GM18861 (cell line): ENCODE data around the gene SLC16A4.
"Not testable (repeated sequence)": the region's sequence is repeated elsewhere in the genome, so short reads cannot be mapped to it uniquely, and the experiment has no call there.

Source experiments
- ATAC-seq: cut with Tn5 transposase; IDR thresholded peaks from one replicate; pipeline ENCODE4 v1.9.1; 2021; ENCODE audit not compliant: unreplicated experiment

The SLC16A4 gene

DNA sequence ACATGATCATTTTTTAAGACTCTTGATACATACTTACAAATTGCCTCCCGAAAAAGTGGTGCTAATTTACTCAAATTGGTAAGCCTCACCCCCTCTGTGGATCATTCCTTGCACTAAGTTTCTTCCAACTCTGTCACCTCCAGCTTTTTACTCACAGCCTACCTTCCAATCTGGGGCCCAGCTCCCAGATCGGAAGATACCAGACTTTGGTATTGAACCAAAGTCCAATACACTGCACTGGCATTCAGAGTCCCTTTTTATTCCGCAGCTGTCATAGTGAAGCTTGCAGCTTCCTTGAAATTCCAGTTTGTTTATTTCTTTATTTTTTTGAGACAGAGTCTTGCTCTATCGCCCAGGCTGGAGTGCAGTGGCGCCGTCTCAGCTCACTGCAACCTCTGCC lies 18.5 kb upstream of the SLC16A4 start:
- ATAC-seq, result no peak

DNA sequence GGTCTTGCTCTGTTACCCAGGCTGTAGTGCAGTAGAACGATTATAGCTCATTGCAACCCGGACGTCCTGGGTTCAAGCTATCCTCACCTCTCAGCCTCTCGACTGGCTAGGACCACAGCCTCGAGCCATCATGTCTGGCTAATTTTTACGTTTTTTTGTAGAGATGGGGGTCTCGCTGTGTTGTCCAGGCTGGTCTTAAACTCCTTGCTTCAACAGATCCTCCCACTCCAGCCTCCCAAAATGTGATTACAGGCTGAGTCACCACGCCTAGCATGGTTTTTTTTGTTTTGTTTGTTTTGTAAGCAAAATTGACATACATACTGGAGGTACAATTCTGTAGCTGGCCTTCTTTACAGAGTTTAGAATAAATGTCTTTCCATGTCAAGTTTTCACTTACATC lies 17.7 kb upstream of the SLC16A4 start:
- ATAC-seq, result no peak

DNA sequence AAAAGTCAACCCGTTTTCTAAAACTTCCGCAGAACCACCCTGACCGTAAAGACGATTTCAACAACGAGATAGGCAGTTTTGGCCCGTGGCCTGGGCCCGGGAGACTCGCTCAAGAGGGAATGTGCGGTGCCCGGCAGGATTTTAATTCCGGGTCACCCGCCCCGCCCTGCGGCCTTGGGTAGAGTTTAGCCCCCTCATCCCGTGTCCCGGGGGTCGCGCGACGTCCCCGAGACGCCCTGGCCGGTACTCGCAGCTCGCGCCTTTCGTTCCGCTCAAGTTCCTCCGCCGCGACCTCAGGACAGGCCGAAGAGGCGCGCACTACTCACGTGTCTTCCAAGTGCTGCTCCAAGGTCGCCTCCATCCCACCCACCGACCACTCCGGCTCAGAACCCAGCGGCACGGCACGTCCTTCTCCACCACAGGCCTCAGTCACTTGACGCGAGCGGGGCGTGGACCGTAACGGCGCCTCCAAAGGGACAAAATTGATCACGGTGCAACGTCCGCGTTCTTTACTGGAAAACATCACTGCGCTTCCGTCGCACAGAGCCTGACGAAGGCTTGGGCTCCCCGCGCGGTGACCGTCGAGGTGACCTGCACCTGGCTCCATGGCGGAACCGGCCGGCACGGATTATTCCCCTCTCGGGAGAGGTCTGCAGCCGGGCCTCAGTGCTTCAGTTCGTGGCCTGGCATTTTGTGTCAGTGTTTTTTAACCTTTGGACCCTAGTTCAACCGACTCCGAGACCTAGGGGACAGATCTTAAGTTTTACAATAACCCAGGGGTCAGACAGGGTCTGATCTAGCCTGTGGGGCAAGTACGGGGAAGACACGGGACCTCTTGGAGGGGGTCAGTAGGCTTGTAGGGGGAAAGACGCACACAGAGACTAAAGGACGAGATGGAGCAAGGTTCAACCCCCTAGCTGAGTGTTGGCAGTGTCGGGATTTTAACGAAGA lies 16.7 kb upstream of the SLC16A4 start, which contains the start of gene LAMTOR5:
LAMTOR5 (minus strand) TSS at position 435 of the 951 bp plus-strand sequence; CDS start at position 361, 74 bp downstream.
- peak; percentile 84 for ATAC-seq

DNA sequence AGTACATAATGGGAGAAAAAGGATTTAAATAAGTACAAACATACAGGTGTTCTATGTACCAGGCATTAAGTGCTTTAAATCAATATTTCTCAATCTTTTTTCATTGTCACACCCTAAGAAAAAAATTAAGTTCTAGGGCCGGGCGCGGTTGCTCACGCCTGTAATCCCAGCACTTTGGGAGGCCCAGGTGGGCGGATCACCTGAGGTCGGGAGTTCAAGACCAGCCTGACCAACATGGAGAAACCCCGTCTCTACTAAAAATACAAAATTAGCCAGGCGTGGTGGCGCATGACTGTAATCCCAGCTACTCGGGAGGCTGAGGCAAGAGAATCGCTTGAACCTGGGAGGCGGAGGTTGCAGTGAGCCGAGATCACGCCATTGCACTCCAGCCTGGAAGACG lies 15.6 kb upstream of the SLC16A4 start:
- not testable (repeated sequence) for ATAC-seq

GRCh38 chr1:110404401-110404800 lies 13.6 kb upstream of the SLC16A4 start:
- ATAC-seq, result no peak

DNA sequence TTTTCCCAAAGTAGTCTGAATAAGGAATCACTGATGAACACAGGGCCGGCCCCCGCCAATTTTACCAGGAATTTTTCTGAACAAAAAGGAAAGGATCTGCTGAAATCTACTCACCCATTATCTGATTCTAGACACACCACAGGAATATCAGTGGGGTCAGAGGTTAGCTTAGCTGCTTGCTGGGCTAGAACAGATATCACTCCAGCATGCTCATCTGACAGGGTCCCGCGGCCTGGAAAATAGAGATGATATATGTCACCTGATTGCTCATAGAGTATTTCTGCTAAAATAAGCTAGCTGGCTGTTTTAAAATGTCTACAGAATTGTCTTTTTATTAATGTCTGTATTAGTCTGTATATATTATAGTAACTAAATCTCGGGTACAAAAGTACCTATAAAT lies 13.0 kb upstream of the SLC16A4 start:
- no peak for ATAC-seq

GRCh38 chr1:110396259-110396958 lies 5.6 kb upstream of the SLC16A4 start:
- not testable (repeated sequence) for ATAC-seq

DNA sequence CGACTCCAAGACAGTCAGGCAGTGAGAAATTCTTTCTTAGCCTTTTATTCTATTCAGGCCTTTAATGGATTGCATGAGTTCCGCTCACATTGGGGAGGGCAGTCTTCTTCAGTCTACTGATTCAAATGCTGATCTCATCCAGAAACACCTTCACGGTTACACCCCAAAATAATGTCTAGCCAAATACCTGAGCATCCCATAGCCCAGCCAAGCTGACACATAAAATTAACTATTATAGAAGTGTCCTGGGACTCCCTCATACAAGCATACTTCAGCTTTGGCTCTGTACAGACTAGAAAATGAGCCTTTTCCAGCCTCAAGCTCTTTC lies 3.6 kb upstream of the SLC16A4 start:
- ATAC-seq, result no peak

DNA sequence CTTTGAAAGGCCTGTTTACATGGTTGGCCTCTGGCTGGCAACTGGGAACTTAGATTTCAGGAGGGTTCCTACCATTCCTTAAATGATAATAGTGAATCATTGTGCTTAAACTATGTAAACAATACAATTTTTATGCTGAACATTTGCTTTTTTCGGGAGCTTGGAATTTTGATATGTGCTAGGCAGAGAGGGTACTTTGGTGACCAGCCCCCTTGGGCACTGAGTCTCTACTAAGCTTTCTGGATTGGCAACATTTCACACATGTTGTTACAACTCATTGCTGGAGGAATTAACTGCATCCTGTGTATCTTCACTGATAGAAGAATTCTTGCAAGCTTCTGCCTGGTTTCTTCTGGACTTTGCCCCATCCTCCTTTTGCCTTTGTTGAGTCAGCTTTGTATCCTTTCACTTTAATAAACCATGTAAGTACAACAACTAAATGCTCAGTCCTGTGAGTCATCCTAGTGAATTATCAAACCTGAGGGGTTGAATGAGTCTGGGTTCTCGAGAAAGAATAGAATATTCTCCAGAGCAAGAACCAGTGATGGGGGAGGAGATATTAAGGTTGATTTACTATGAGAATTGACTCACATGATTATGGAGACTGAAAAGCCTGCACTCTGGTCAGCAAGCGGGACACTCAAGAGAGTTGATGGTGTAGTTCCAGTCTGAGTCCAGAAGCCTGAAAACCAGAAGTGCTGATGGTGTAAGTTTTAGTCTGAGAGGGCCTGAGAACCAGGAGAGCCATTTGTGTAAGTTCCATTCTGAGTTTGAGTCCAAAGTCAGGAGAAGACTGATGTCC lies 3.1 kb upstream of the SLC16A4 start:
- no peak for ATAC-seq

- ATAC-seq, result no peak
These were observed 2.5 kb upstream of the SLC16A4 start for GRCh38 chr1:110393286-110393685.

DNA sequence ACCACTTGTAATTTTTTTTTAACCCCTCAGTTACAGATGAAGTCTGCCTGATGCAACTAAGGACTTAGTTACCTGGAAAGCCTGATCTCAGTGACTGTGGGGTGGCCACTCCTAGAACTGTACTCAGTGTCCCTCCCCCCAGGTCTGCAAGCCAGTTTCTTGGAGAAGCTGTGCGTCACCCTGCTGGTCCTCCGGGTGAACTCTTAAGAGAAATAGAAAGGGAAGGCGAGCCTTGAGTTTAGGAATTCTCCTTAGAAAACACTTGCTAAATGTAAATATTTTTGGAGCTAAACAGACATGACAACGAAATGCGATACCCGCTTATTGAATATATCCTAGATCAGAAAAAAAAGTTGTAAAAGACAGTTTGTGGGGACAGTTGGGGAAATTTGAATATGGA lies 730 bp downstream of the SLC16A4 start:
- ATAC-seq, result no peak

DNA sequence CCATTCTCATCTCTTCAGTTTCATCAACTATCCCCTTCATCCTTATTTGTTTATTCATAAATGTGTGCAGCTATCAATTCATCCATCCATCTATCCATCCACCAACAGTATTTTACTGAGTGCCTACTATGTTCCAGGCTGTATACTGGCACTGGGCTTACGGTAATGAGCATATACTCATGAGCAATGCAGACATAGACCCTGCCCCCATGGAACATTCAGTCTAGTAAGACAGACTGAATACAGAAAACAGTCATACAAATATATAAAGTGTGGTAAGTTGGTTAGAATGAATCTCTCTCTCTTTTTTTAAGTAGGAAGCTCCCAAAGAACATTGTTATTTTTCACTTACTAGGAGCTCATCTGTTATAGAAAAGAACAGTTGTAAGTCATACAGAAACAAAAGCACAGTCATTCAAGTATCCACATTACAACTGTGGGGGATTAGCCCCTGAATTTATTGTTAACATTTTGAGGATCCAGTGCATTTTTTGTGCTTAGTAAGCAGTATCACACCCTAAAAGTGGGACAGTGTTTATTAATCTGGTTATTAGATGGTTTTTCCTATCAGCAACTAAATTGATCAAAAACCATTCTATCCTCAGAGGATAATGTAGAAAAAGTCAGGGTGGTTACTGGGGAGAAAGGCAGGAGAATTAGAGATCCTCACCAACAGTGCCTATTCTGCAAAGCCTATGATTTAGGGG lies 3.6 kb downstream of the SLC16A4 start:
- no peak for ATAC-seq

DNA sequence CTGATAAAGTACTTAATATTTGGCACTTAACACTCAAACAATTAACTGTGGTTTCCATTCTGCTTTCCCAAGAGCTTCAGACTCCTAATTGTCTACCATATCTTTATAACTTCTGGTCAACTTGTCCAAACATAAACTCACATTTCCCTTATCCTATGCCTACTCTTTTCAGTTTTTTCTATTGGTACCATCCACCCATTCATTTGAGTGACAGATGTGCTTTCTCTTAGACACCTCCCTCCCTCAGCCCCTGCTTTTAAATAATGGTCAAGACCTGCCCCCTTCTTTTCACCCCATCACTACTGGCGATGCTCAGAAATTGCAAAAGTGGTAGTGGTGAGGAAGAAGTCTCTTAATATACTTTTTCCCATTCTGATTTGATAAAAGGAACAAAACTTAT lies 5.5 kb downstream of the SLC16A4 start:
- no peak for ATAC-seq

- peak; percentile 66 for ATAC-seq
These were observed 6.1 kb downstream of the SLC16A4 start for GRCh38 chr1:110384581-110385321.

GRCh38 chr1:110383251-110383990 lies 7.4 kb downstream of the SLC16A4 start:
- no peak for ATAC-seq

DNA sequence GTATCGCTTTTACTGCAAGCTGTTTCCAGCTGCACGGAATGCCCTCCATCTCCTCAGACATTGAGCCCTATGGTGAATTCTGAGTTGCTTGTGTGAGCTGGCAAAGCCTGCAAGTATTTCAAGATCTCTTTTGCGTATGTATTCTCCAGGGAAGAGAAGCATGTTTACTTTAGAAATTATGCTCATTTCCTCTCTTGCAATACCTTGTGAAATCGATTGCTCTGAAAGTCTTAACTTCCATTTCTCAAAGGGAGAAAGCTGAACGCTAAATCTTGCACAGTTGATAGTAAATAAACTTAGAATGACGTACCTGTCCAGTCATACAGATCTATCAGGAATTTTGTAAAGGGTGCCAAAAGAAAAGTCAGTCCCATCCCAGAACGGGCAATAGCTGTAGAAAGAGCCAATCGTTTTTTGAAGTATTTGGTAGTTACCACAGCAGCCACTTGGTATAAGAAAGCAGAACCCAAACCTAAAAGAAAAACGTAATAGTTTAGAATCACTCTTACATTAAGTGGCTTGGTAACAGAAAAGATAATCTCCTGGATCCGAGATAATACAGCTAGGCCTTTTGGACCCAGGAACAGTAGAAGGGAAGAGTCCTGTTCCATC lies 10.0 kb downstream of the SLC16A4 start:
- no peak for ATAC-seq

DNA sequence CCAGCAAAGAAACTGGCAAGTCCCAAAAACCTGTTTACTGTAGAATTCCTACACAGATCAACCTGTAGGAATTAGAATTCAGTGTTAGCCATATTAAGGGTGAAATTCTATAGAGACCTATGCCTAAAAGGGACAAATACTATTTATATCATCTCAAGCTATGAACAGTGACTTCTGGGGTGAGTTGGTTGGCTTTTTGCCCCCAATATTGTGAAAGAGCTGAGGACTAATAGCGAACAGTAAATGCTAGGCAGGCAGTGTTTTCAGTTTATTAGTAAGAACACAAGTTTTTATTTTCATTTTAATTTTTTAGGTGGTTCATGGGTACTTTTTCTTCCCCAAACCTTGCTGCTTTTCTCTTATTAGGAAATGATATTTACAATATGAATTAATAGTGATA lies 15.3 kb downstream of the SLC16A4 start:
- ATAC-seq, result no peak

DNA sequence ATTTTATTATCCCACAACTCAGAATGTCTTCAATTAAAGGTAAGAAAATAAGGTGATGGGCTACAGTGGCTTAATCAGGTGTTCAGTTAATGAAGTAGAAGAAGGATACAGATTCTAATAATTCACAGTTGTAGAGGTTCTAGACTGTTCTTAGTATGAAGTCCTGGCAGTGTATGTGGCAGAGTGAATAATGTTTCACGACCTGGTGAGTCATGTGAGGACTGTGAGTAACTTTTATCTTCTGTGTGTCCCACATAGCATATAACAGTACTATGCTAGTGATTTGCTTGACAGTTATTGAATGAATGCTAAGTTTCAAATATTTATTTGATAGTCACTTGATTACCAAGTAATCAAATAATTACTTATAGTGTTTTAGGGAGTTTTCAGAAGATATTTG lies 20.0 kb downstream of the SLC16A4 start:
- ATAC-seq, result no peak

- ATAC-seq, result no peak
These were observed 26.6 kb downstream of the SLC16A4 start for GRCh38 chr1:110364221-110364620.
